ENCODE results near the gene RPL10A.
"Not testable (repeated sequence)": the region's sequence is repeated elsewhere in the genome, so short reads cannot be mapped to it uniquely, and the experiment has no call there.

Gene RPL10A

GRCh38 chr6:35468181-35468979, at the start of gene RPL10A:
Gene RPL10A, plus strand, starts transcription at chr6:35468401. Its CDS starts 34 bp downstream, at chr6:35468435.
- peak; percentile 92 for DNase-seq

GRCh38 chr6:35419417-35419816, 48.8 kb upstream of the RPL10A start:
- no peak for DNase-seq

- DNase-seq, result no peak
Observed at GRCh38 chr6:35419961-35420360, 48.2 kb upstream of the RPL10A start.

GRCh38 chr6:35425284-35425683, 42.9 kb upstream of the RPL10A start:
- no peak for DNase-seq

DNA sequence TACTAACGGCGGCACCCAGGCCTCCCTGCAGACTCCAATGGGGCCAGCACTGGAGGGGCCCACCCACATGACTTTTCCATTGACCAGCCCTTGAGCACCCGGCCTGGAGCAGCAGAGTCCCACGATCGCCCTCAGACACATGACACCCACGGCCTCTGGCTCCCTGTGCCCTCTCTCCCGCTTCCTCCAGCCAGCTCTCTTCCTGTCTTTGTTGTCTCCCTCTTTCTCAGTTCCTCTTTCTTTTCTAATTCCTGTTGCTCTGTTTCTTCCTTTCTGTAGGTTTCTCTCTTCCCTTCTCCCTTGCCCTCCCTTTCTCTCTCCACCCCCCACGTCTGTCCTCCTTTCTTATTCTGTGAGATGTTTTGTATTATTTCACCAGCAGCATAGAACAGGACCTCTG, 42.1 kb upstream of the RPL10A start:
- DNase-seq, result no peak

- DNase-seq, result no peak
Observed at GRCh38 chr6:35427435-35427834, 40.8 kb upstream of the RPL10A start.

GRCh38 chr6:35427851-35428321, 40.3 kb upstream of the RPL10A start:
- no peak for DNase-seq

DNA sequence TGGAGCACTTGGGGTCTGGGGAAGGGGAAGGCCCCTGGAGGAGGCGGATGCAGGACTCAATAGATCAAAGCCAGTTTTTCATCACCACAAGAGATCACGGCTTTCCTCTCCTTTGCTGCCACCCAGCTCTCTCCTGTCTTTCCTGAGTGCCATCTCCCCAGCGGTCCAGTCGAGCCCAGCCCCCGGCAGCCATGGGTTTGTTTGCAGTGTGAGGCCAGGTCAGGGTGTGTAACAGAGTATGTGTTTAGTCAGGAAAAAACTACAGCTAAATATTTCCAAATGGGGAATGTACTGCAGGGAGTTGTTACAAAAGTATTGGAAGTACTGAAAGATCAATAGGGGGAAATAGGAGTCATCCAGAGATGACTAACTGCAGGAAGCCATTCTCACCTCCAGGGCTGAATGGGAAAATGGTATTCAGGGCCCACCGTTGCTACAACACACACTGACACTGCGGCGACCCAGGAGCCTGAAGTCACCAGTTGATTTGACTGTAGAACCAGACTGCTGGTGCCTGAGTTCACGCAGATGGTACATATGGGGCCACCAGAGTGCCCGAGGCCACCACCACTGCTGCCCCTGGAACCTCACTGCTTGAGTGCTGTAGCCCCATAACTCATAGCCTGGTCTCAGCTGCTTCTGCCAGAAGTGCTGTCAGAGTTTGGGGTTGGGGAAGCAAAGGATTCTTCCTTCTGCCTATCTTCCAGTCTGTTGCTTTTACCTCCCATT, 39.6 kb upstream of the RPL10A start:
- no peak for DNase-seq

DNA sequence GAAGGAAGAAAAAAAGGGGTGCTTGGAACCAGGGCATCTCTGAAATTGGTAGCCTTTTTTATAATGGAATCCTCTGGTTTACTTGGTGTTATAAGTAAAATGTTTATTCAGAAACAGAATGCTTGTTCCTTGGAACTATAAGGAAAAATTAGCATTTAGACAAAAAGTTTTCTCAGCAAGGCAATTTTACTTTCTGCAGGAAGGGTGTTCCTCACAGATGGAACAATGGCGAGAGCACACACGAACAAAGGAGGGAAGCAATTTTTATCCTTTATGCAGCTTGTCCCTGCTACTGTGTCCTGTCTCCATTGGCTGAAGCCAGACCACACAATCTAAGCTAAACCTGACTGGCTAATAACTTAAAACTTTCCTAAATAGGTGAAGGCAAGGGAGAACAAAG, 38.7 kb upstream of the RPL10A start:
- DNase-seq, result no peak

DNA sequence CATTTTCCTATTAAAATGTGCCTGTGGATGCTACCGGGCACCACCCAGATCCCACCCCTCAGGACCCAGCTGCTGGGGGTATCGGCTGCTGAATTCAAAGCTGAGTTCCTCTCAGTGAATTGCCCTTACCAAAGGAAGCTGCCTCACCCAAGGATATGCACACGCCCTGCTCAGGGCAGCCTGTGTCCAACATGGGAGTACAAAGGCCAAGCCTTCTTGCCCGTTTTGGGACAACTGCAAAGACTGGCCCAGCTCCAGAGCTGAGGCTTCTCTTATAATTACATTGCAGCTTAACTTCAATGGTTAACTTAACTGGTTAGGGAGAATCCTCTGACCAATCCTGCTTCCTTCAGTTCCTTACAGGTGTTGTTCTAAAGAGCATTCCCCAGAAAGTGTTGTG, 35.9 kb upstream of the RPL10A start:
- DNase-seq, result no peak

GRCh38 chr6:35432702-35433101, 35.5 kb upstream of the RPL10A start:
- DNase-seq, result not testable (repeated sequence)

- no peak for DNase-seq
Observed at GRCh38 chr6:35435074-35435837, 32.9 kb upstream of the RPL10A start.

GRCh38 chr6:35436071-35436857, 31.9 kb upstream of the RPL10A start:
- no peak for DNase-seq

DNA sequence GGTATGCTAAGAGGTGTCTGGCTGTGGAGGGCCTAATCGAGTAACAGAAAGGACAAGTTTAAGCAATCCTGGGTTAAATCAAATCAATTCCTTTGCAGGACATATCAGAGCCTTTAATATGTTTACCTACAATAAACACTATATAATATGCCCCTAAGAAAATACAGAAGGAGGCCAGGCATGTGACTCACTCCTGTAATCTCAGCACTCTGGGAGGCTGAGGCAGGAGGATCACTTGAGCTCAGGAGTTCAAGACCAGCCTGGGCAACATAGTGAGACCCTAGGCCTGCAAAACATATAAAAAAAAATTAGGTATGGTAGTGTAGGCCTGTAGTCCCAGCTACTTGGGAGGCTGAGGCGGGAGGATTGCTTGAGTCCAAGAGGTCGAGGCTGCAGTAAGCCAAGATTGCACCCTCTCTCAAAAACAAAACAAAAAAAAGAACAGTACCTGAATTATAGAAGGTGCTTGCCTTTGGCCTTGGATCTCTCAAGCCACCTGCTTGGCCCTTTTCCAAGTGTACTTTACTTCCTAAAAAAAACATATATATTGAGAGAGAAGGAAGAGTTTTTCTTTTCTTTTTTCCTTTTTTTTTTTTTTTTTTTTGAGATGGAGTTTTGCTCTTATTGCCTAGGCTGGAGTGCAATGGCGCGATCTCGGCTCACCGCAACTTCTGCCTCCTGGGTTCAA, 29.7 kb upstream of the RPL10A start:
- not testable (repeated sequence) for DNase-seq

DNA sequence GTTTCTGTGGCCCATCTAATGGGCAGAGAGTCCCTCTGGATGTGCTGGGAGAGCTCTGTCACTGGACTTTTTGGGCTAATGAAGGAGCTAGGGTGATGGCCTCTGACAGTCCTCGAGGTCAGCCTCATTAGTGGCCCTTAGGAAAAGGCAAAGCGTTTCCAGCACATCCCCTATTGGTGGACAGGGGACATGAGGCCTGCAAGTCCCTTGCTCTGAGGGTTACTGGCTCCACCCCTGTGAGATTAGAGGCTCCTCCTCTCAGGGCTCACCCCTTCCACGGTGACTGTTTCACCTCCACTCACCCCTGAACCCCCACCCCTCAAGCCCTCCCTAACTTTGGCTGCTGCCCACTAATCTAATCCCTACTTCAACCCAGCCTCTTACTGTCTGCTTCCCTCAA, 28.9 kb upstream of the RPL10A start:
- no peak for DNase-seq

DNA sequence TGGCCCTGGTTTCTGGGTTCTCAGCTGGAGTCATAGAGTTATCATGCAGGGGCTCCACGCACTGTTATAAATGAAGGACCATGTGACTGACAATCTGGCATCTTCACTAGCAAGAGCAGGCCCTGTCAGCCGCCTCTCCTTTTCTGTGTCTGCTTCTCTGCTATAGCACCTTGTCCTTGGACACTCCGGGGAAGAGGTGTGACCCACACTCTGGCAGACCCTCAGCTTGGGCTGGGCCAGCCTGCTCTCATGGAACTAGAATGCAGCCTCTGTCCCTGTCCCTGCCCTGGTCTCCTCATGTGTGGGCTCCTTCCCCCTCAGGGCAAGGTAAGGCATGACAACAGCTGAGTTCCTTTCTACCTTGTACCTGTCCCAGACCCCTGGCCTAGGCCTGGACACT, 27.0 kb upstream of the RPL10A start:
- DNase-seq, result no peak

- DNase-seq, result no peak
Observed at GRCh38 chr6:35441642-35442041, 26.6 kb upstream of the RPL10A start.

DNA sequence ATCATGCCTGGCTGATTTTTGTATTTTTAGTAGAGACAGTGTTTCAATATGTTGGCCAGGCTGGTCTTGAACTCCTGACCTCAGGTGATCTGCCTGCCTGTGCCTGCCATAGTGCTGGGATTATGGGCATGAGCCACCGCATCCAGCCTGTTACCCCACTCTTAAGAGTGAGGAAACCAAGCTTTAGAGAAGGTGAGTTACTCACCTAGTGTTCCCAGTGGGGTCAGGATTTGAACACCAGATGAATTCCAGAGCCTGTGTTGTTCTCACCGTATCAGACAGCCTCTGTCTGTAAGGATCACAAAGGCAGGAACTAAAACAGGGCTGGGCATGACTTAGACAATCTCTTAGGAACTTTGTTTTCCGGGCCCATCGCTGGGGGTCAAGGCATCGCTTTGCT, 25.5 kb upstream of the RPL10A start:
- DNase-seq, result no peak

GRCh38 chr6:35443341-35444030, 24.7 kb upstream of the RPL10A start:
- DNase-seq, result no peak

DNA sequence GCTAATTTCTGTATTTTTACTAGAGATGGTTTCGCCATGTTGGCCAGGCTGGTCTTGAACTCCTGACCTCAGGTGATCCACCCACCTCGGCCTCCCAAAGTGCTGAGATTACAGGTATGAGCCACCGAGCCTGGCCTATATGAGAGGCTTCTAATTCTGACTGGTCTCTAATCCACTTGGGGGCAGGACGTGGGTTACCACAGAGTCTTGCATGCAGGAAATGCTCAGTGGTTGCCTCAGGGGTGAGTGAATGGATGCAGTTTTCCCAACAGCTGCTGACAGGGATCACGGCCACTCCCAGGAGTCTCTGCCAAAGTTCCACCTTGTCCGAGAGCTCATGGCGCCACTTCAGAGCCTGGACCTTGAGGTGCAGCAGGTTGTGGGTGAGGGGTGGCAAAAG, 22.5 kb upstream of the RPL10A start:
- DNase-seq, result no peak

GRCh38 chr6:35448191-35448590, 20.0 kb upstream of the RPL10A start:
- no peak for DNase-seq
